OCI-LY3 (cell line): ENCODE measurements around the gene DERA.

Experiments
- EZH2phosphoT487 ChIP-seq: fragments of 200-600 bp; shearing (Covaris generic); IDR thresholded peaks from 2 replicates; pipeline ENCODE4 v1.6.1; 2018; ENCODE audit warnings: antibody characterized with exemption, mixed run types, low read depth
- TF ChIP-seq, protein P1 (sequence below): fragments of 200-600, 300-600 bp; sonication (generic); IDR thresholded peaks from 2 replicates; pipeline ENCODE4 v1.5.1; 2014; ENCODE audit warnings: antibody characterized with exemption, low read length, low read depth

GRCh38 chr12:15932327-15932726, 21.2 kb downstream of the DERA start:
- TF ChIP-seq, protein P1, sequence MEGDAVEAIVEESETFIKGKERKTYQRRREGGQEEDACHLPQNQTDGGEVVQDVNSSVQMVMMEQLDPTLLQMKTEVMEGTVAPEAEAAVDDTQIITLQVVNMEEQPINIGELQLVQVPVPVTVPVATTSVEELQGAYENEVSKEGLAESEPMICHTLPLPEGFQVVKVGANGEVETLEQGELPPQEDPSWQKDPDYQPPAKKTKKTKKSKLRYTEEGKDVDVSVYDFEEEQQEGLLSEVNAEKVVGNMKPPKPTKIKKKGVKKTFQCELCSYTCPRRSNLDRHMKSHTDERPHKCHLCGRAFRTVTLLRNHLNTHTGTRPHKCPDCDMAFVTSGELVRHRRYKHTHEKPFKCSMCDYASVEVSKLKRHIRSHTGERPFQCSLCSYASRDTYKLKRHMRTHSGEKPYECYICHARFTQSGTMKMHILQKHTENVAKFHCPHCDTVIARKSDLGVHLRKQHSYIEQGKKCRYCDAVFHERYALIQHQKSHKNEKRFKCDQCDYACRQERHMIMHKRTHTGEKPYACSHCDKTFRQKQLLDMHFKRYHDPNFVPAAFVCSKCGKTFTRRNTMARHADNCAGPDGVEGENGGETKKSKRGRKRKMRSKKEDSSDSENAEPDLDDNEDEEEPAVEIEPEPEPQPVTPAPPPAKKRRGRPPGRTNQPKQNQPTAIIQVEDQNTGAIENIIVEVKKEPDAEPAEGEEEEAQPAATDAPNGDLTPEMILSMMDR = no peak
- TF ChIP-seq EZH2phosphoT487 = no peak
